GM12878 (cell line): Measurements from ENCODE around the gene TKTL1. TPM values are rescaled to one million over a fixed set of nuclear protein-coding genes. Genes with fewer than 3 reads are reported as not detected.

Experiments used
- ATAC-seq: fragments of 200-7000 bp; cut with Tn5 transposase; 3 replicates; pipeline ENCODE4 v1.9.1; 2020; ENCODE audit warnings: mild to moderate bottlenecking, moderate library complexity
- Bru-seq: library from RNA; stranded (reverse); fragments of 400-500 nt; gene quantifications from one replicate; lab custom pipeline; 2021; lab: Mats Ljungman, UMichigan
- BruChase-seq, 2 experiments: library from RNA; stranded (reverse); fragments of 400-500 nt; gene quantifications; one replicate each; lab custom pipeline; 2021; lab: Mats Ljungman, UMichigan
- BruUV-seq: library from RNA; stranded (reverse); fragments of 400-500 nt; replicated peaks from 2 replicates; lab custom pipeline; 2021; lab: Mats Ljungman, UMichigan
- CTCF ChIA-PET: fragments of 300-600 bp; sonication (Branson Sonifier 250); formaldehyde crosslinking; extraction: SDS; loops from one replicate; lab custom pipeline; 2021; ENCODE audit warnings: inconsistent platforms; lab: Yijun Ruan, JAX
- POLR2A ChIA-PET: fragments of 350-600 bp; formaldehyde crosslinking; extraction: SDS; loops from one replicate; lab custom pipeline; 2021; ENCODE audit warnings: inconsistent platforms; lab: Charles Lee
- RAD21 ChIA-PET: fragments of 300-600 bp; sonication (Branson Sonifier 250); formaldehyde crosslinking; loops from one replicate; lab custom pipeline; 2023; ENCODE audit warnings: antibody characterized with exemption; ENCODE audit not compliant: unreplicated experiment; lab: Charles Lee
- SMC1A ChIA-PET: fragments of 300-600 bp; sonication (Branson Sonifier 250); formaldehyde crosslinking; loops from one replicate; lab custom pipeline; 2023; ENCODE audit not compliant: unreplicated experiment, uncharacterized antibody; lab: Charles Lee
- DNase-seq: peaks from one replicate; pipeline ENCODE4 v3.0.0-alpha.2; 2011; ENCODE audit warnings: low read depth, low spot score
- FAIRE-seq: peaks from 3 replicates; lab custom pipeline; 2011; peaks lifted over from hg19 to GRCh38; lab: Jason Lieb, UNC
- H2AFZ ChIP-seq: 2 replicates; pipeline ENCODE4 v1.6.0; 2011; ENCODE audit warnings: low read depth, low read length, control low read depth; ENCODE audit not compliant: control insufficient read depth
- H3K27ac ChIP-seq: 2 replicates; pipeline ENCODE4 v1.5.1; 2011; ENCODE audit warnings: control low read depth; ENCODE audit not compliant: control insufficient read depth, insufficient read depth
- H3K27me3 ChIP-seq, 2 experiments: replicated peaks in 1 of 2; 2 replicates each; pipeline versions ENCODE4 v1.6.0 to v1.6.1; 2011; ENCODE audit warnings: low read length in 1 of 2; ENCODE audit not compliant: control insufficient read depth in 2 of 2, insufficient read depth in 2 of 2
- H3K36me3 ChIP-seq, 2 experiments: 2 replicates each; pipeline ENCODE4 v1.5.1; 2011; ENCODE audit warnings: low read length in 1 of 2; ENCODE audit not compliant: control insufficient read depth in 2 of 2, insufficient read depth in 2 of 2
- H3K4me1 ChIP-seq: 2 replicates; pipeline ENCODE4 v1.6.1; 2011; ENCODE audit warnings: mild to moderate bottlenecking, low read length, moderate library complexity, mixed read lengths; ENCODE audit not compliant: control insufficient read depth, insufficient read depth
- H3K4me2 ChIP-seq: 2 replicates; pipeline ENCODE4 v1.6.0; 2011; ENCODE audit warnings: control low read depth; ENCODE audit not compliant: control insufficient read depth, insufficient read depth
- H3K4me3 ChIP-seq: fragments of 200-600 bp; sonication (generic); 2 replicates; pipeline ENCODE4 v1.5.1; 2016
- H3K79me2 ChIP-seq: 2 replicates; pipeline ENCODE4 v1.6.0; 2011; ENCODE audit warnings: low read length; ENCODE audit not compliant: control insufficient read depth, insufficient read depth
- H3K9ac ChIP-seq: 2 replicates; pipeline ENCODE4 v1.8.0; 2011; ENCODE audit warnings: low read length, control low read depth, mixed read lengths; ENCODE audit not compliant: control insufficient read depth, insufficient read depth
- H3K9me3 ChIP-seq: replicated peaks from 3 replicates; pipeline ENCODE4 v1.5.1; 2011; ENCODE audit warnings: mild to moderate bottlenecking, low read length; ENCODE audit not compliant: control insufficient read depth, insufficient read depth
- H4K20me1 ChIP-seq: 2 replicates; pipeline ENCODE4 v1.6.0; 2011; ENCODE audit not compliant: control insufficient read depth, insufficient read depth
- BCL3 ChIP-seq: IDR thresholded peaks from 2 replicates; pipeline ENCODE4 v1.6.1; 2011; ENCODE audit warnings: borderline replicate concordance, low read depth, mild to moderate bottlenecking, moderate library complexity, low read length; ENCODE audit not compliant: insufficient read depth, poor library complexity, severe bottlenecking
- FOXK2 ChIP-seq: fragments of 450-650 bp; IDR thresholded peaks from 2 replicates; pipeline ENCODE4 v1.6.1; 2017; ENCODE audit warnings: mild to moderate bottlenecking, moderate library complexity
- FOXM1 ChIP-seq: IDR thresholded peaks from 2 replicates; pipeline ENCODE4 v1.6.1; 2012; ENCODE audit warnings: low read depth, mild to moderate bottlenecking, inconsistent platforms, low read length, moderate library complexity
- SIX5 ChIP-seq: IDR thresholded peaks from 2 replicates; pipeline ENCODE4 v1.6.1; 2011; ENCODE audit warnings: mild to moderate bottlenecking, low read depth, low read length, moderate library complexity; ENCODE audit not compliant: severe bottlenecking
- SMAD1 ChIP-seq: fragments of 450-650 bp; IDR thresholded peaks from 2 replicates; pipeline ENCODE4 v1.6.1; 2018; ENCODE audit warnings: mild to moderate bottlenecking, low read depth; ENCODE audit not compliant: partially characterized antibody
- SREBF1 ChIP-seq: IDR thresholded peaks from 2 replicates; pipeline ENCODE4 v1.6.1; 2012; ENCODE audit warnings: mild to moderate bottlenecking, low read length
- SRF ChIP-seq, 2 experiments: IDR thresholded peaks; 2 replicates each; pipeline ENCODE4 v1.6.1; 2011; ENCODE audit warnings: low read depth in 2 of 2, low read length in 2 of 2, mild to moderate bottlenecking in 1 of 2, moderate library complexity in 1 of 2
- TARDBP ChIP-seq: IDR thresholded peaks from 2 replicates; pipeline ENCODE4 v1.6.1; 2016; ENCODE audit warnings: borderline replicate concordance
- YBX1 ChIP-seq: fragments of 450-650 bp; IDR thresholded peaks from 2 replicates; pipeline ENCODE4 v1.6.1; 2016; ENCODE audit warnings: antibody characterized with exemption
- ZNF207 ChIP-seq: fragments of 450-650 bp; IDR thresholded peaks from 2 replicates; pipeline ENCODE4 v1.6.1; 2014; ENCODE audit warnings: antibody characterized with exemption, mild to moderate bottlenecking, borderline replicate concordance
- ZNF217 ChIP-seq: fragments of 450-650 bp; IDR thresholded peaks from 2 replicates; pipeline ENCODE4 v1.6.1; 2017; ENCODE audit warnings: antibody characterized with exemption, mild to moderate bottlenecking
- WGBS: methylation state at CpG from one replicate; pipeline ENCODE4 v1.1.6; 2016; ENCODE audit warnings: low lambda C conversion rate; ENCODE audit not compliant: insufficient replicate concordance, insufficient coverage; ENCODE audit errors: missing lambda C conversion rate; 5-methylcytosine and 5-hydroxymethylcytosine counted together
- in situ Hi-C: fragments of 300-500 bp; cut with MboI; formaldehyde crosslinking; loops from 9 replicates; pipeline ENCODE4 v1.14.3; 2018; ENCODE audit warnings: mixed read lengths
- intact Hi-C: fragments of 100-400 bp; cut with micrococcal nuclease; formaldehyde crosslinking; loops from one replicate; pipeline ENCODE4 v1.14.2; 2022; ENCODE audit not compliant: unreplicated experiment
- long read RNA-seq, 2 experiments: library from polyadenylated mRNA; unstranded; transcript quantifications; one replicate each; pipeline ENCODE4 v2.0.0, GENCODE V29; 2019 to 2020
- polyA minus RNA-seq, 3 experiments: library from RNA; depleted of rRNA, polyadenylated mRNA; stranded (reverse); fragments of >200 nt; gene quantifications; 2 replicates each; pipeline ENCODE4 v1.2.3, GENCODE V29; 2011
- polyA plus RNA-seq, 11 experiments: library from polyadenylated mRNA; depleted of rRNA in 4 of 11; unstranded in 6 of 11; stranded (reverse) in 5 of 11; fragments of >200 nt; fragmentation: Nextera tagmentation in 4 of 11; fragmentation: Illumina TruSeq in 1 of 11; extraction: Ambion mirVana in 4 of 11; extraction: Trizol in 1 of 11; gene quantifications; 1 replicate in 1 of 11; 2 replicates in 10 of 11; pipeline versions ENCODE4 v1.2.1 to v1.2.3, GENCODE V29; 2011 to 2016; ENCODE audit warnings: inconsistent platforms in 2 of 11, missing spikeins in 2 of 11, low read depth in 1 of 11
- total RNA-seq, 4 experiments: library from RNA; depleted of rRNA in 3 of 4; stranded (reverse); fragments of >200 nt in 3 of 4; fragmentation: Illumina TruSeq in 1 of 4; extraction: Trizol in 1 of 4; gene quantifications; 2 replicates each; pipeline versions ENCODE4 v1.2.1 to v1.2.3, GENCODE V29; 2013 to 2021
- TF ChIP-seq, protein P1 (sequence below): IDR thresholded peaks from 2 replicates; pipeline ENCODE4 v1.6.1; 2012; ENCODE audit warnings: improper control_type of control experiment, low read depth, low read length; ENCODE audit not compliant: insufficient replicate concordance

Gene TKTL1, protein sequence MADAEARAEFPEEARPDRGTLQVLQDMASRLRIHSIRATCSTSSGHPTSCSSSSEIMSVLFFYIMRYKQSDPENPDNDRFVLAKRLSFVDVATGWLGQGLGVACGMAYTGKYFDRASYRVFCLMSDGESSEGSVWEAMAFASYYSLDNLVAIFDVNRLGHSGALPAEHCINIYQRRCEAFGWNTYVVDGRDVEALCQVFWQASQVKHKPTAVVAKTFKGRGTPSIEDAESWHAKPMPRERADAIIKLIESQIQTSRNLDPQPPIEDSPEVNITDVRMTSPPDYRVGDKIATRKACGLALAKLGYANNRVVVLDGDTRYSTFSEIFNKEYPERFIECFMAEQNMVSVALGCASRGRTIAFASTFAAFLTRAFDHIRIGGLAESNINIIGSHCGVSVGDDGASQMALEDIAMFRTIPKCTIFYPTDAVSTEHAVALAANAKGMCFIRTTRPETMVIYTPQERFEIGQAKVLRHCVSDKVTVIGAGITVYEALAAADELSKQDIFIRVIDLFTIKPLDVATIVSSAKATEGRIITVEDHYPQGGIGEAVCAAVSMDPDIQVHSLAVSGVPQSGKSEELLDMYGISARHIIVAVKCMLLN
- not detected in 2 replicates for total RNA-seq (2013; cell fraction: nucleolus; rRNA removed)
- total RNA-seq (2014; rRNA removed) (not detected in 2 replicates), total RNA-seq (2014; rRNA removed; fragmentation: Illumina TruSeq; extraction: Trizol) (not detected in 2 replicates), total RNA-seq (2021) (not detected in 2 replicates), polyA plus RNA-seq (2011; rRNA removed) (0.07 TPM in 1 of 2 replicates, not detected in the other), polyA plus RNA-seq (2014; fragmentation: Illumina TruSeq; extraction: Trizol) (0.01 TPM in 1 of 2 replicates, not detected in the other), polyA plus RNA-seq (2014; fragmentation: Nextera tagmentation; extraction: Ambion mirVana) (not detected), polyA plus RNA-seq (2014; rRNA removed) (not detected in 2 replicates), polyA plus RNA-seq (2016; fragmentation: Nextera tagmentation; extraction: Ambion mirVana) (not detected), polyA minus RNA-seq (2011; rRNA and poly(A)+ RNA removed) (0.15 TPM in 1 of 2 replicates, not detected in the other), Bru-seq, nascent RNA (percentile 3 among the genes with signal in this experiment), BruChase-seq, experiment 1, labeled RNA remaining after a 6-hour chase (not detected), BruChase-seq, experiment 2, labeled RNA remaining after a 2-hour chase (not detected)
- polyA plus RNA-seq (2011; ENCODE audit: low read depth) = not detected
- polyA plus RNA-seq (2011; cell fraction: cytosol; rRNA removed) = 0.03 and 0.05 TPM in 2 replicates
- polyA plus RNA-seq (2011; cell fraction: nucleus; rRNA removed) = 0.07 TPM in 1 of 2 replicates, not detected in the other
- polyA plus RNA-seq (2012) = 0.08 TPM in 1 of 2 replicates, not detected in the other
- not detected in 2 replicates for polyA minus RNA-seq (2011; cell fraction: cytosol; rRNA and poly(A)+ RNA removed)
- not detected in 2 replicates for polyA minus RNA-seq (2011; cell fraction: nucleus; rRNA and poly(A)+ RNA removed)
- long read RNA-seq, experiment 1 = 0 reads
- long read RNA-seq, experiment 2 = 0 reads

GRCh38 chrX:154295664-154296310 is at the start of gene TKTL1:
Gene TKTL1 (plus strand): TSS chrX:154295795. CDS start chrX:154295860, 65 bp downstream.
- in situ Hi-C loops = no loop called here
- intact Hi-C loops = no loop called here
- H3K9ac ChIP-seq = no peak within 1 kb of the TSS
- no peaks in the 10 kb centered on the region; the same call in 2 of the 3 replicates for H3K9me3 ChIP-seq
- H2AFZ ChIP-seq = no peak within 1 kb of the TSS
- no peak for FAIRE-seq
- ChIA-PET SMC1A (no interaction called here), CTCF (no interaction called here), RAD21 (no interaction called here), POLR2A (no interaction called here)
- H3K27me3 ChIP-seq = no peaks in the 10 kb centered on the region
- DNase-seq = no peak
- H3K4me1 ChIP-seq = no peaks in the 10 kb centered on the region; the same call in 1 of the 2 replicates
- no TSS peak for BruUV-seq
- WGBS = 86% methylated on average over 37 of the region's 37 CpGs
- H4K20me1 ChIP-seq = no peaks in the 10 kb centered on the region
- H3K79me2 ChIP-seq = no peaks in the 10 kb centered on the region
- ATAC-seq = no peak
- H3K36me3 ChIP-seq = no peaks in the 10 kb centered on the region
- no peak within 1 kb of the TSS for H3K27ac ChIP-seq
- no peak within 1 kb of the TSS for H3K4me3 ChIP-seq
- no peak within 1 kb of the TSS for H3K4me2 ChIP-seq
- TF ChIP-seq, protein P1, sequence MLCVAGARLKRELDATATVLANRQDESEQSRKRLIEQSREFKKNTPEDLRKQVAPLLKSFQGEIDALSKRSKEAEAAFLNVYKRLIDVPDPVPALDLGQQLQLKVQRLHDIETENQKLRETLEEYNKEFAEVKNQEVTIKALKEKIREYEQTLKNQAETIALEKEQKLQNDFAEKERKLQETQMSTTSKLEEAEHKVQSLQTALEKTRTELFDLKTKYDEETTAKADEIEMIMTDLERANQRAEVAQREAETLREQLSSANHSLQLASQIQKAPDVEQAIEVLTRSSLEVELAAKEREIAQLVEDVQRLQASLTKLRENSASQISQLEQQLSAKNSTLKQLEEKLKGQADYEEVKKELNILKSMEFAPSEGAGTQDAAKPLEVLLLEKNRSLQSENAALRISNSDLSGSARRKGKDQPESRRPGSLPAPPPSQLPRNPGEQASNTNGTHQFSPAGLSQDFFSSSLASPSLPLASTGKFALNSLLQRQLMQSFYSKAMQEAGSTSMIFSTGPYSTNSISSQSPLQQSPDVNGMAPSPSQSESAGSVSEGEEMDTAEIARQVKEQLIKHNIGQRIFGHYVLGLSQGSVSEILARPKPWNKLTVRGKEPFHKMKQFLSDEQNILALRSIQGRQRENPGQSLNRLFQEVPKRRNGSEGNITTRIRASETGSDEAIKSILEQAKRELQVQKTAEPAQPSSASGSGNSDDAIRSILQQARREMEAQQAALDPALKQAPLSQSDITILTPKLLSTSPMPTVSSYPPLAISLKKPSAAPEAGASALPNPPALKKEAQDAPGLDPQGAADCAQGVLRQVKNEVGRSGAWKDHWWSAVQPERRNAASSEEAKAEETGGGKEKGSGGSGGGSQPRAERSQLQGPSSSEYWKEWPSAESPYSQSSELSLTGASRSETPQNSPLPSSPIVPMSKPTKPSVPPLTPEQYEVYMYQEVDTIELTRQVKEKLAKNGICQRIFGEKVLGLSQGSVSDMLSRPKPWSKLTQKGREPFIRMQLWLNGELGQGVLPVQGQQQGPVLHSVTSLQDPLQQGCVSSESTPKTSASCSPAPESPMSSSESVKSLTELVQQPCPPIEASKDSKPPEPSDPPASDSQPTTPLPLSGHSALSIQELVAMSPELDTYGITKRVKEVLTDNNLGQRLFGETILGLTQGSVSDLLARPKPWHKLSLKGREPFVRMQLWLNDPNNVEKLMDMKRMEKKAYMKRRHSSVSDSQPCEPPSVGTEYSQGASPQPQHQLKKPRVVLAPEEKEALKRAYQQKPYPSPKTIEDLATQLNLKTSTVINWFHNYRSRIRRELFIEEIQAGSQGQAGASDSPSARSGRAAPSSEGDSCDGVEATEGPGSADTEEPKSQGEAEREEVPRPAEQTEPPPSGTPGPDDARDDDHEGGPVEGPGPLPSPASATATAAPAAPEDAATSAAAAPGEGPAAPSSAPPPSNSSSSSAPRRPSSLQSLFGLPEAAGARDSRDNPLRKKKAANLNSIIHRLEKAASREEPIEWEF = no peak
- TF ChIP-seq YBX1 (no peak), TARDBP (no peak), ZNF217 (no peak), SMAD1 (no peak), SIX5 (no peak), SREBF1 (no peak), FOXM1 (no peak), ZNF207 (no peak), FOXK2 (no peak), SRF (IDR thresholded peaks at IDR 0.05; ENCODE audit: low read depth in 2 of 2, low read length in 2 of 2) (no peak), BCL3 (no peak)
